KMS-11 (cell line): ENCODE measurements around the gene FBXL7.

Source experiments
- H2AFZ ChIP-seq: fragments of 200-600 bp; sonication (generic); 2 replicates; pipeline ENCODE4 v1.6.1; 2016; ENCODE audit warnings: antibody characterized with exemption, mixed run types, low read depth
- H3K27ac ChIP-seq: fragments of 200-600 bp; sonication (generic); 2 replicates; pipeline ENCODE4 v1.6.1; 2016; ENCODE audit warnings: mild to moderate bottlenecking, mixed run types
- H3K27me3 ChIP-seq: fragments of 200-600 bp; sonication (generic); 2 replicates; pipeline ENCODE4 v1.6.1; 2017; ENCODE audit warnings: mild to moderate bottlenecking, low read depth, mixed run types, moderate library complexity; ENCODE audit not compliant: insufficient read depth
- H3K36me3 ChIP-seq: fragments of 200-600 bp; sonication (generic); 2 replicates; pipeline ENCODE4 v1.6.1; 2017; ENCODE audit warnings: mild to moderate bottlenecking, mixed run types; ENCODE audit not compliant: insufficient read depth
- H3K4me1 ChIP-seq: fragments of 200-600 bp; sonication (generic); 2 replicates; pipeline ENCODE4 v1.6.1; 2016; ENCODE audit warnings: mild to moderate bottlenecking, low read depth, mixed run types; ENCODE audit not compliant: poor library complexity, severe bottlenecking
- H3K4me2 ChIP-seq: fragments of 200-600 bp; sonication (generic); 2 replicates; pipeline ENCODE4 v1.7.0; 2016; ENCODE audit warnings: mild to moderate bottlenecking, mixed run types
- H3K4me3 ChIP-seq: fragments of 200-600 bp; sonication (generic); IDR thresholded peaks from 2 replicates; pipeline ENCODE4 v1.6.1; 2017; ENCODE audit warnings: low read depth, low read length, mixed read lengths; ENCODE audit not compliant: insufficient read depth
- H3K79me2 ChIP-seq: fragments of 200-600 bp; sonication (generic); 2 replicates; pipeline ENCODE4 v1.6.1; 2016; ENCODE audit warnings: low read depth, mixed run types; ENCODE audit not compliant: insufficient read depth
- H3K9ac ChIP-seq: fragments of 200-600 bp; sonication (generic); 2 replicates; pipeline ENCODE4 v1.6.1; 2016; ENCODE audit warnings: mild to moderate bottlenecking, mixed run types
- H4K20me1 ChIP-seq: fragments of 200-600 bp; sonication (generic); 2 replicates; pipeline ENCODE4 v1.6.1; 2016; ENCODE audit warnings: mild to moderate bottlenecking, mixed run types; ENCODE audit not compliant: insufficient read depth
- CTCF ChIP-seq: fragments of 200-600 bp; sonication (generic); conservative IDR thresholded peaks from 2 replicates; pipeline ENCODE4 v1.6.1; 2017; ENCODE audit warnings: low read depth, mild to moderate bottlenecking, antibody characterized with exemption, low read length, moderate library complexity, mixed read lengths

Gene FBXL7

GRCh38 chr5:15727375-15727774, 227.4 kb downstream of the FBXL7 start:
- H3K27me3 ChIP-seq = no peaks in the 10 kb centered on the region
- H3K4me1 ChIP-seq = no peaks in the 10 kb centered on the region
- H2AFZ ChIP-seq = no peak overlapping the region
- H3K4me3 ChIP-seq = no peak overlapping the region
- H3K36me3 ChIP-seq = no peaks in the 10 kb centered on the region
- H4K20me1 ChIP-seq = no peaks in the 10 kb centered on the region
- TF ChIP-seq CTCF = no peak
- H3K9ac ChIP-seq = no peak overlapping the region
- H3K4me2 ChIP-seq = no peak overlapping the region
- peaks cover 5% of the 10 kb centered on the region; the same call in 1 of the 2 replicates for H3K79me2 ChIP-seq
- H3K27ac ChIP-seq = no peak overlapping the region

- no peak overlapping the region for H3K4me3 ChIP-seq
- H2AFZ ChIP-seq = no peak overlapping the region
- H3K9ac ChIP-seq = no peak overlapping the region
- peaks cover 5% of the 10 kb centered on the region; the same call in 1 of the 2 replicates for H3K79me2 ChIP-seq
- H4K20me1 ChIP-seq = no peaks in the 10 kb centered on the region
- H3K36me3 ChIP-seq = no peaks in the 10 kb centered on the region
- no peaks in the 10 kb centered on the region for H3K4me1 ChIP-seq
- no peak for TF ChIP-seq CTCF
- no peak overlapping the region for H3K4me2 ChIP-seq
- H3K27ac ChIP-seq = no peak overlapping the region
- no peaks in the 10 kb centered on the region for H3K27me3 ChIP-seq
Observed at GRCh38 chr5:15728811-15729210, 228.8 kb downstream of the FBXL7 start.

GRCh38 chr5:15731699-15732098, 231.7 kb downstream of the FBXL7 start:
- Histone ChIP-seq H3K4me2 (no peak overlapping the region), H3K4me3 (no peak overlapping the region), H3K36me3 (no peaks in the 10 kb centered on the region), H3K27ac (no peak overlapping the region), H3K27me3 (no peaks in the 10 kb centered on the region), H3K4me1 (no peaks in the 10 kb centered on the region), H3K9ac (no peak overlapping the region), H4K20me1 (no peaks in the 10 kb centered on the region), H3K79me2 (peaks cover 5% of the 10 kb centered on the region; the same call in 1 of the 2 replicates), H2AFZ (no peak overlapping the region)
- no peak for TF ChIP-seq CTCF

GRCh38 chr5:15734058-15734457, 234.1 kb downstream of the FBXL7 start:
- no peaks in the 10 kb centered on the region for H3K79me2 ChIP-seq
- H3K4me3 ChIP-seq = no peak overlapping the region
- no peak overlapping the region for H2AFZ ChIP-seq
- H3K4me2 ChIP-seq = no peak overlapping the region
- H3K4me1 ChIP-seq = no peaks in the 10 kb centered on the region
- H3K27me3 ChIP-seq = no peaks in the 10 kb centered on the region
- no peaks in the 10 kb centered on the region for H3K36me3 ChIP-seq
- TF ChIP-seq CTCF = no peak
- H3K27ac ChIP-seq = no peak overlapping the region
- no peaks in the 10 kb centered on the region for H4K20me1 ChIP-seq
- no peak overlapping the region for H3K9ac ChIP-seq
